ENCODE data around the gene SPNS1.
"Not testable (repeated sequence)": the region's sequence is repeated elsewhere in the genome, so short reads cannot be mapped to it uniquely, and the experiment has no call there.

SPNS1 gene

GRCh38 chr16:28999577-28999976, 25.0 kb downstream of the SPNS1 start:
- in situ Hi-C loops (cut with MboI; ENCODE audit: low pct_unique_long_range_greater_than_20kb, low sequenced_read_pairs, unreplicated experiment): no loop called here
- no peak for DNase-seq (ENCODE audit: low spot score)
- no peak for TF ChIP-seq CTCF (IDR thresholded peaks at IDR 0.05; ENCODE audit: extremely low read depth, insufficient read depth, missing control alignments)

- no peak for TF ChIP-seq CTCF (IDR thresholded peaks at IDR 0.05; ENCODE audit: extremely low read depth, insufficient read depth, missing control alignments)
- no peak for DNase-seq (ENCODE audit: low spot score)
- in situ Hi-C loops (cut with MboI; ENCODE audit: low pct_unique_long_range_greater_than_20kb, low sequenced_read_pairs, unreplicated experiment): no loop called here
These were observed 25.4 kb downstream of the SPNS1 start for GRCh38 chr16:29000019-29000418.

GRCh38 chr16:29004496-29005139, 30.0 kb downstream of the SPNS1 start:
- in situ Hi-C loops (cut with MboI; ENCODE audit: low pct_unique_long_range_greater_than_20kb, low sequenced_read_pairs, unreplicated experiment); DNase-seq (ENCODE audit: low spot score): not testable (repeated sequence)

- DNase-seq (ENCODE audit: low spot score): no peak
- in situ Hi-C loops (cut with MboI; ENCODE audit: low pct_unique_long_range_greater_than_20kb, low sequenced_read_pairs, unreplicated experiment): no loop called here
- no peak for TF ChIP-seq CTCF (IDR thresholded peaks at IDR 0.05; ENCODE audit: extremely low read depth, insufficient read depth, missing control alignments)
These were observed 33.4 kb downstream of the SPNS1 start for GRCh38 chr16:29007730-29008593.

GRCh38 chr16:29009050-29009837, 34.7 kb downstream of the SPNS1 start:
- no peak for TF ChIP-seq CTCF (IDR thresholded peaks at IDR 0.05; ENCODE audit: extremely low read depth, insufficient read depth, missing control alignments)
- DNase-seq (ENCODE audit: low spot score): no peak

GRCh38 chr16:29009838-29010166, 35.2 kb downstream of the SPNS1 start:
- in situ Hi-C loops (cut with MboI; ENCODE audit: low pct_unique_long_range_greater_than_20kb, low sequenced_read_pairs, unreplicated experiment): no loop called here
- no peak for TF ChIP-seq CTCF (IDR thresholded peaks at IDR 0.05; ENCODE audit: extremely low read depth, insufficient read depth, missing control alignments)
- no peak for DNase-seq (ENCODE audit: low spot score)

More at GRCh38 chr16:29009050-29009837, 34.7 kb downstream of the SPNS1 start:
- in situ Hi-C loops (cut with MboI; ENCODE audit: low pct_unique_long_range_greater_than_20kb, low sequenced_read_pairs, unreplicated experiment): no loop called here
